ENCODE results near the gene NUP210.

NUP210 gene

GRCh38 chr3:13286873-13287272, 133.2 kb downstream of the NUP210 start:
- no peak for DNase-seq

DNA sequence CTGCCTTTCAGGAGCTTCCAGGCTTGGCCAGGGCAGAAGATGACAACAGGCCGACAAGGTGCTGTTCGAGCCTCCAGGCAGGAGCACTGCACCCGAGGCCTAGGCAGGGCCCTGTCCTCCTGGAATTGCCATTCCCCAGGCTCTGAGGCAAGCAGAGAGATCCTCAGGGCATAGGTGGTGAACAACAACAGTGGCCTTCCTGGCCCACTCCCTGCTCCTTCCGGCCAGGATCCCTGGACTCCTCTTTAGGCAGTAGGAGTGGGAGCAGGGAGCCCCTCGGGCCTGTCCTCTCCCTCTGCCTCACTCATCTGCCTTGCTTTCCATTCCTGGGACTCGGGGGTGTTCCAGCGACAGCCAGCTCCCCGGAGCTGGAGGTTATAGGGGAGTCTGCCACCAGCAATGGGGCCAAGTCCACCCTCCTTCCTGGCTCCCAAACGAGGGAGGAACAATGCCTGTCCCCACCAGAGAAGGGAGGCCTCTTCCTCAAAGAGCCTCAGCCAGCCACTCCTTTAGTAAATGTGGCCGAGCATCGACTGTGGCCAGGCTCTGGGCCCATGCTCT, 135.0 kb downstream of the NUP210 start:
- DNase-seq, result no peak

- no peak for DNase-seq
Measured at GRCh38 chr3:13283877-13284264, 136.3 kb downstream of the NUP210 start.

DNA sequence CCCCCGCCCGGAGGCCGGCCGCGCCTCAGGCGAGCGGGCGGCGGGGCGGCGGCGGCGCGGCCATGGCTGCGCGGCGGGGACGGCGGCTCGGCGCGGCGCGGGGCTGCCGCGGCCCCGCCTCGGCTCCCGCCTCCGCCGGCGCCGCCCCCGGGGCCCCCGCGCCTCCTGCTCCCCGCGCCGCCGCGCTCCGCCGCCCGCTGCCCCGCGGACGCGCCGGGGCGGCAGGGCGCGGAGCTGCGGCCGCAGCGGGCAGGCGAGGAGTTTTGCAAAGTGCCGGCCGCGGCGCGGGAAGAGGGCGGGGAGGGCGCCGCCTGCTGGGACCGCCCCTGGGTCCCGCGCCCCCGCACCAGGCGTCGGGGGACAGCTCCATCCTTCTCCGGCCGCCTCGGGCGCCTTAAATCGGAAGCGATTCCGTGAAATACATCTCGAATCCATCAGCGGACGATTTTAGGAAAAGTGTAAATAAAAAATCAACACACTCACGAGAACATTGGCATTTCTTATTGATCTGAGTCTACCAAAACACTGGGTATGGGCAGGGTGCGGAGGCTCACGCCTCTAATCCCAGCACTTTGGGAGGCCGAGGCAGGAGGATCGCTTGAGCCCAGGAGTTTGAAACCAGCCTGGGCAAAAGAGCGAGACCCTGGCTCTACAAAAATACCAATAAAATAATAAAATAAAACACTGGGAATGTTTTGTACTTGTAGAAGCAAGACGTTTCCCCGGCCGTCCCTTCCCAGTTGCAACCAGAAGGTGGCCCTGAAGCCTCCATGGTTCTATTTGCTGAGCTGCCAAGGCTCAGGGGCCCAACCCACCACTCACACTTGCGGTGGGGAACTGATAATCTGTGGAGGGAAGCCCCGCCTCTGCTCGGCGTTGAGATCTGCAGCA, 136.9 kb downstream of the NUP210 start:
- DNase-seq, result peak; percentile 12 to 35

DNA sequence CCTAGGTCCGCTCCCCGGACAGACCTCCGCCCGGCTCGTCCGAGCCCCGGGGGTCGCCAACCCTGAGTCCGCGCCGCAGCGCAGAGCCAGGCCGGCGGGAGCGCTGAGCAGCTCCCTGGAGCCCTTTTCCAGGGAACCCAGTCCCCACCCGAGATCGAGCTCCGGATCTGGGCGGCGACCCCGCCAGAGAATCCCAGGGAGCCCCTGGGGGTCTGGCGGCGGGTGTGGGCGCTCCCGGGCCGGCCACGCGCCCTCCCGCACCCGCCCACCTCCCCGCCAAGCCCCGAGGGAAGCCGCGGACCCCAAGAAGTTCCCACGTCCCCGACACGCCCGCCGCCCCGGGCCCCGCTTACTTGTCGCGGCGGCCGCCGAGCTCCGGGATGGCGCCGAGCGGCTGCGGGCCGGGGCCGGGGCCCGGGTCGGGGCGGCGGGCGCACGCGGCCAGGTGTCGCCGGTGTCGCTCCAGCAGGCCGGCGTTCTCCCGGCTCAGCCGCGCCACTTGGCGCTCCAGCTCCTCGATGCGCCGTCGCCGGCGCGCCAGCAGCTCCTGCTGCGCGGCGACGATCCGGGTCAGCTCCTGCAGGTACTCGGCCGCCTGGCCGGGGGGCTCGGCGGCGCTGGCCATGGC, 137.7 kb downstream of the NUP210 start:
- DNase-seq, result no peak

DNA sequence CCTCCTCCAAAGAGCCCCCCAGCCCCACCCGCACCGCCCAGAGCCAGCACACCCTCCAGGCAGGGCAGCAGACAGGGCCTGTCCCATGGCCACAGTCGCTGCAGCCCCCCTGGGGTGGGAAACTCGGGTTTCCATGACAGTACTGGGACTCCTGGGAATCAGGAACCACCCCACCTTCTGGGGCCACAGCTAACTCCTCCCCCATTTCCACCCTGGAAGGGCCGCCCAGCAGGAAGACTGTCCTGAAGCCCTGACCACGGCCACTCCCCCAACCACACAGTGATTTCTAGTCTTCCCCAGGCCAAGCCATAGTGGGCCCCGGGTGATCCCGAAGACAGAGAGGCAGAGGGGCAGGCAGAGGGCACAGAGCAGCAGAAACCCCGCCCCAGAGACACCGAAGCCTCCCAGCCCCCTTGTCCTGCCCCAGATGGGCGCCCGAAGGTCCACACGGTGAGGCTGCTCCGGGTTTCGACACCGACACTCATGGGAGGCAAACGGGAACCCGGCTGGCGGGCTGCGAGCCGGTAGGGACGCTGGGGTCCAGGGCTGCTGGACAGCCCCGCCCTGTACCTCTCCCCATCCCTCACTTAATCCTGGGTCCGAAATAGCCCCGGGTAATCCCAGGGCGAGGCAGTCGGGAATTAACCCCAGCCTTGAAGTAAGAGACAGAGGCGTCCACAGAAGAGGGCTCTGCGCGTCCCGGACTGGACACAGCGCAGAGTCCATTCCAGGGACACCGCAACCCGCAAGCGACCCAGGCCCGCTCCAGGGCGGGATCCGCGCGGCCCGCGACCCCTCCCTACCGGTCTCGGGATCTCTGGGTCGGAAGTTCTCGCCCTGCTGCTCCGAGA, 138.4 kb downstream of the NUP210 start:
- DNase-seq, result peak; percentile 36 to 58

DNA sequence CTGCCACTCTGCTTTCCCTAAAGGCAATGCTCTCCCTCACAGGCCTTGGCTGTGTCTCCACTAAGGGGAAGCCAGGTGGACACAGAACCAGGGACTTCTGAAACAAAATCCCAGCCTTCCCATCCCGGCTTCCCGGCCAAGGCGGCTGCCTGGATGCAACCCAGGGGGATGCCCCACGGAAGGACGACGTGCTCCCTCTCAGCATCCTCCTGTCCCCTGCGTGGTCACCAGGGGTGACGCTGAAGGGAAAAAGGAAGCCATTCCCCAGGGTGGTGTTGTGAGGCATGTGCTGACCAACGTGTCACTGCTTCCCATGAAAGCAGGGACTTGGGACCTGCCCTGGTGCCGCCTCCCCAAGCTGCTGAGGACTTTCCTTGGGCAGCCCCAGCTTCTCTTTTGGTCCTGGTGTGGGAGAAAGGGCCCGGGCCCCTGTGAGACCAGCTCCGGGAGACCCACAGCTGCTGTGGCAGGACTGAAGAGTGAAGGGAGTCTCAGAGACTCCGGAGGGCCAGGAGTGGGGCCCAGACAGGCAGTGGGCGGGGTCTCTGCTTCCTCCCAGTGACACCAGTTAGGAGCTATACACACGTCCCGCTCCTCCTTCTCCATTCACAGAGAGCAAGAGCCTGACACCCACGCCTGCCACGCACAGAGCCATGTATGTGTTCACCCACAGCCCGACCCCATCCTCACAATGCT, 139.2 kb downstream of the NUP210 start:
- DNase-seq, result peak; percentile 48 to 71

GRCh38 chr3:13280122-13280790, 139.9 kb downstream of the NUP210 start:
- DNase-seq, result no peak

- DNase-seq, result no peak
Measured at GRCh38 chr3:13279532-13279910, 140.6 kb downstream of the NUP210 start.

DNA sequence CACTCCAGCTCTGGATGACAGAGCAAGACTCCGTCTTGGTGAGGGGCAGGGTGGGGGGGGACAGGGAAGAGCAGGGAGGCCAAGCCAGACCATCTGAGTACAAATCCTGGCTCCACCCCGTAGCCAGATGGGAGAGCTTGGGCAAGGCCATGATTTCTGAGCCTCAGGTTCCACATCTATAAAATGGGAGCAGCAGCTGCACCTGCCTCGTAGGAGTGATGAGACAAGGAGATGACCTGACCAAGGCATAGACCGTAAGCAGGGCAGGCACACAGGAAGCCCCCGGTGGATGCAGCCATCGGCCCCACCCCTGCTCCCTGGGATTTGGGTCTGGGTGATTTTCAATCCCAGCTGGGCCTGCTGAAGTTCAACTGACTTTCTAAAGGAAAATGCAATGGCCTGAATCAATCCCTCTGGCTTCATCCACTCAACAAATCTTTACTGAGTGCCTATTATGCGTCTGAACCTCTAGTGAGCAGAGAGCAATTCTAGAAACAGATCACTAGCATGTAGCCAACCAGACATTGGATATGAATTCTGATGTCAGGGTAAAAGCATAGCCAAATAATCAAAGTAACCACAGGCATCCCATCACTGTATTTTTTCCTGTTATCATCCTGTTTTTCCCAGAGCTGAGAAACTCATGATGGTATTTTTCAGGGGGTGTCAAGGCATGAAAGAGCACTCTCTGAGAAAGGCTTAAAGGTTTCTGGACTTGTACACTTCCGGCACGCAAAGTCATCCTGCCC, 141.2 kb downstream of the NUP210 start:
- no peak for DNase-seq

DNA sequence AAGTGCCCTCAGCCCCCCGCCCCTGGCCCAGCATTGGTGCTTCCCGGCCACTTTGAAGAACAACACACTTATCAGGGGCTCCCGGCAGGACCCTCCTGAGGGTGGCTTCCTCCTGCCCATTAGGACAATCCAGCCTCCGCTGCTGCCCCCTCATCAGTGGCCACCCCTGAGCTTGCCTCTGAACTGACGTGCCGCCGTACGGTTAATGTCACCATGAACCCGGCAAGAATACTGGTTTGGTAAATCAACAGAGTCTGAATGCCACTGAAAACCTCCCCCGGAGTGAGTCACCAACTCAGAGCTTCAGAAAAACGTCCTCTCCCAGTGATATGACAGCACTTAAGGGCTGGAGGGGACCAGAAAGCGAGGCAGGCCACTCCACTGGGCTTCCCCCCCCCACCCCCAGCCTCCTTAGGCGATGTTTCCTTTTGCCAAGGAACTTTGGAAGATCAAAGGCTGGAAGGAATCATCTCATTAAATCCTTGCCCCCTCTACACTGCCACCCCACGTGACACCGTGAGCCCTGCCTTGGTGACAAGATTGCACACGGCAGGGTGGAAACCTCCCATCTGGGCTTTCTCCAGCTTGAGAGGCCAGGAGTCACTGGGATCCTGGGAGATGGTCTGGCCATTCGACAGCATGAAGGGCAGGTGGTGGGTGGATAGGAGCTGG, 142.1 kb downstream of the NUP210 start:
- peak in 1 of 2 donors; percentile 16 for DNase-seq

GRCh38 chr3:13277196-13277813, 142.8 kb downstream of the NUP210 start:
- DNase-seq, result no peak

- DNase-seq, result no peak
Measured at GRCh38 chr3:13276438-13277195, 143.5 kb downstream of the NUP210 start.

- no peak for DNase-seq
Measured at GRCh38 chr3:13275376-13276005, 144.6 kb downstream of the NUP210 start.

DNA sequence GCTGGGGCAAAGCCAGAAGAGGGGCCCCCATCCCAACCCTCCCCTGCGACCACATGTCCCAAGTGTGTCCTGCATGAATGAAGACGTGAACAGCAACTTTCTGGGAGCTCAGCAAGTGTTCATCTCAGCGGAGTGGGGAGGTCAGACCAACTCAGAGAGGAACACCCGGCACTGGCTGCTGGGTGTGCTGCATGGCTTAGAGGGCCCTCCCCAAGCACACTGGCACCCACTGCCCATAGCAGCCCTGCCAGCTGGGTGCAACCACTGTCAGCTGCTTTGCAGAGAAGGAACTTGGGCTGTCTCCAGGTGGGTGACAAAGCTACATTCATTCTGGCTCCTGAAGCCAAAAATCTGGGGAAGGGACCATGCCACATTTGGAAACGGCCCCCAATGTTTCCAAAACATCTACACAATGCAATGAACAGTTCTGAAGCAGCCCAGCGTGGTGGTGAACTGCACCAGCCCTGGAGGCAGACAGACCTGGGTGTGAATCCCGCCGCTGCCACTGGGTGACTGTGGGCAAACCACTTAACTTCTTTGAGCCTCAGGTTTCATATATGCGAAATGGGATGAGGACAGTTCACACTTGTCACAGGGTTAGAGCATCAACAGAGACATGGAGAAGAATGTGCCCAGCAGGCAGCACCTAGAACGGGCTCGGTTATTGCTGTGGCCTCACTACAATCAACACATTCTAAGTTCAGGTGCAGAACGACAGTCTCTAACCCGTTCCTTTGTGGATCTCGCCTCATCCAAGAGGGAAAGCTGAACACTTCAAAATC, 145.4 kb downstream of the NUP210 start:
- no peak for DNase-seq

- DNase-seq, result no peak
Measured at GRCh38 chr3:13274125-13274524, 146.0 kb downstream of the NUP210 start.

DNA sequence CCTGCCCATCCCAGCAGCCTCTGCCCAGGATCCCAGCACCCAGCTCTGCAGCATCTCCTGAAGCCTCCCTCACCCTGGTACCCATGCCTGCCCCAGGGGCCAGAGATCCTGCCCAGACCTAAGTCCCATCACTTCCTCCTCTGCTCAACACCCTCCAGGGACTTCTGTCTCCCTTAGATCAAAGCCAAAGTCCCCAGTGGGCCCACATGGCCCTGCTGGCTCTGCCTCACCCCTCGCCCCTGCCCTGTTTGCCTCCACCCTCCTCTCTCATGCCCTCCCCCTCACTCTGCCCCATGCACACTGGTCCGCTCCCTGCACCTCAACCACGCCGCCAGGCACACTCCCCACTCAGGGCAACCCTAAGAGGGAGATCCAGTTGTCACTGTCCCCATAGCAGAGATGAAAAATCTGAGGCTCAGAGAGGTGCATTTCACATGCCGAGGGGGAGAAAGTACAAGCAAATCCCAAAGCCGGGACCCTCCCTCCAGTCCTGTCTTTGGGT, 146.5 kb downstream of the NUP210 start:
- no peak for DNase-seq
